HG02884 (cell line): ENCODE measurements around the gene TMTC1.
"Not testable (repeated sequence)": the region's sequence is repeated elsewhere in the genome, so short reads cannot be mapped to it uniquely, and the experiment has no call there.

Source experiments
- ATAC-seq: cut with Tn5 transposase; IDR thresholded peaks from one replicate; pipeline ENCODE4 v1.9.1; 2021; ENCODE audit warnings: mild to moderate bottlenecking, moderate library complexity; ENCODE audit not compliant: unreplicated experiment

Gene TMTC1

DNA sequence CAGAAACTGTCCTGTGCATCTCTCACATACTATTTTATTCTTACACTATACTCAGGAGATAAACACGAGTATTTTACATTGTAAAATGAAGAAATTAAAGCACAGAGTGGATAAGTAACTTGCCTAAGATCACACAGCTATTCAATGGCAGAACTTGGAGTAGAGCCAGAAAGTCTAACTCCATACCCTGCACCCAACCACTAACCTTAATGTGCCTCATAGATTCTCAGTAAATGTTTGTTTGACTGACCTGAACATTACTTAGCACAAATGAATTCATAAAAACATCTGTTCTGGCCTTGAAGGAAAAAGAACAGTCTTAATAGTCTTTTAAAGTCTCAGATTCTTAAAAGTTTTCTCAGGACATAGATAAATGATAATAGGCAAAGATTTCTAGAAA is 202.8 kb downstream of the TMTC1 start:
- no peak for ATAC-seq

DNA sequence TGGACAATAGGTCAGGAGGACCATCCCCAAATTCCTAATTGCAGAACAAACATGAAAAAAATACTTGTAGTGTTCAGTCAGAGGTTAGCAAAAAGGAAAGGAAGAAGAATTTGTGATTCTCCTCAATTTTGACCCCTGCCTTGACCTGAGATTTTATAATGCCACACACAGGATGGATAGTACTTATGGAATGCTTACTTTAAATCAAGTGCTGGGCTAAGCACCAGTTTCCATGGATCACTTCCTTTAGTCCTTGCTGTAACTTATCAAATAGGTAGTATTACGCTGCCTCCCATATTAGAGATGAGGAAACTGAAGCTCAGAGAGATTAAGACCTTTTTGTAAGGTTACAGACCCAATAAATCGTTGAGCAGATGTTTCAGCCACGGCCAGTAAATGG is 205.0 kb downstream of the TMTC1 start:
- ATAC-seq, result no peak

DNA sequence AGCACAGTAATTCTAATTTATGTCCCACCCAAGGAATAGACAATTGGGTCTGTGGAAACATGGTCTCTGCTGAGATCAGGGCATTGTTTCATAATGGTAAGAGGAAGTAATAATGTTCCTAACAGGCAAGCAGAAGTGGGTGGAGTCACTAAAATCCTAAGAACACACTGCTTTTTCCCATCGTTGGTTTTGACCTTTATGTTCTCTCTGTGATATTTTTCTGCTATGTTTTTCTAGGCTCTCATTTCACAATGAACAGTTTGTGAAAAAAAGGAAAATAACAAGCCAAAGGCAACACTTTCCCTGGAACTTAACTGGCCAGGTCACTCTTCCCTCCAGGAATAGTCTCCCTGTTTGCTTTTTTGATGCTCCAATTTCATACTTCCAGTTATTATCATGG is 205.7 kb downstream of the TMTC1 start:
- no peak for ATAC-seq

DNA sequence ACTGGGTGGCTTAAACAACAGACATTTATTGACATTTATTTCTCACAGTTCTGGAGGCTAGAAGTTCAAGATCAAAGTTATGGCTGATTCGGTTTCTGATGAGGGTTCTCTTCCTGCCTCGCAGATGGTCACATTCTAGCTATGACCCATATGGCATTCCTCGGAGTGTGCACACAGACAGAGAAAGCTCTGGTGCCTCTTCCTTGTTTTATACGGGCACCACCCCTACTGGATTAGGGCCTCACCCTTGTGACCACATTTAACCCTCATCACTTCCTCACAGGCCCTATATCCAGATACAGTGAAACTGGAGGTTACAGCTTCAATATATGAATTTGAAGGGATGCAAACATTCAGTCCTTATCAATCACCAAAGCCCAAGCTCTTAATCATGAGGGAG is 209.2 kb downstream of the TMTC1 start:
- ATAC-seq, result no peak

DNA sequence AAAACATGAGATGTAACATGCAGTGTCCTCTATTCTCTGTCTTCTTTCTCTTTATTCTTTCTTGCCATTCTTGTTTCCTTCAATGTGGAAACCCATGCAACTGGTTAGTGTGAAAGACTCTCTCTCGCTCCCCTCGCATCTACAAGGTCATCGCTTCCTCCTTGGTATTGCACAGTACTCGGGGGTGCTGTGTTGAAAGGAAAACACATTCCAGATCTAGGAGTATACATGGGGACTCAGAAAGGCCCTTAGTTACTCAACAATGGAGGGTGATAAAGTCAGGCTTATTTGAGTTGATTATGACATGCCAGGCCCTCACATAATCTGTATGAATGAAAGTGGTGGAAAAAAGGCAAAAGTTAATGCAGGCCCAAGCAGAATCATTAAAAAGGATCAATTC is 210.8 kb downstream of the TMTC1 start:
- no peak for ATAC-seq

DNA sequence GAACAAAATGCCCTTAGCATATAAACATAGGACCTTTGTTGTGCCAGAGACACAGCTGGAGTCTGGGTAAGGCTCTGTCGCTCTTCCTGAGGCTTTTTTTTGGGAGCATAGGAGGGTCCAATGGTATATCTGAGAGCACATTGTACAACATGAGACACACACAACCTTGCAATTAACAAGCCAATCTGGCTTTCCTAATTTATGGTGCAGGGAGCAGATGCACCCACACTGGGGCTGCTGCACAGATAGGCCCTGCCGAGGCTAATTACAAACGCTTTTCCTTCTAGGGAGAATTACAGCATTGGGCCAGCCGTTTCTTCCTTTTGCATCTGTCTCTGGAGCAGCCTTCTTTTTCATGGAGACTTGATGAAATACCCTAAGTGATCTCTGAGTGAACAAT is 211.3 kb downstream of the TMTC1 start:
- ATAC-seq, result no peak

DNA sequence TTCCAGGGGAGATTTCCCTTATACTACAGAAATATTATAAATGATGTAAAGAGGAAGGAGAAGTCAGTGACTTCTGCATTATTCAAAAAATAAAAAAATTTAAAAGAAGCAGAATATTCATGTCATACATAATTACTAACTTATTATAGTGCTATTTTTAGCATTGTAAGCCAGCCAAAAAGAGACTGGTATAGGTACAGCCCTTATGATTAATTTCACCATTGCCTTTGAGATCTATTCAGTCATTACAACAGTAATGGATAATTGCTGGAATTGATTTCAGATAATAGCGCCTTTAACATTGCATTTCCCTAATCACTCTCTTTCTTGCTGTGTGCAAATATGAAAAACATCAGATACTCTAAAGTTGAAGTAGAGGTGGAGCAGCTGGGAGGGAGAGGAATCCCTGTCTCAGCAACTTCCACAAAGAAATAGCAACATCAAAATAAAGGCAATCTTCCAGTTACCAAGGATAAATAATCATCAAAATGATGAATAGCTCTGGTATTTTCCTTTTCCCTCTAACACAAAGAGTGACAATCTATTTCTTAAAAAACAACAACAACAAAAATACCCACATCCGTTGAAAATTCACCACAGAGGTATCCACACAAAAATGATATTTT is 214.5 kb downstream of the TMTC1 start:
- no peak for ATAC-seq

DNA sequence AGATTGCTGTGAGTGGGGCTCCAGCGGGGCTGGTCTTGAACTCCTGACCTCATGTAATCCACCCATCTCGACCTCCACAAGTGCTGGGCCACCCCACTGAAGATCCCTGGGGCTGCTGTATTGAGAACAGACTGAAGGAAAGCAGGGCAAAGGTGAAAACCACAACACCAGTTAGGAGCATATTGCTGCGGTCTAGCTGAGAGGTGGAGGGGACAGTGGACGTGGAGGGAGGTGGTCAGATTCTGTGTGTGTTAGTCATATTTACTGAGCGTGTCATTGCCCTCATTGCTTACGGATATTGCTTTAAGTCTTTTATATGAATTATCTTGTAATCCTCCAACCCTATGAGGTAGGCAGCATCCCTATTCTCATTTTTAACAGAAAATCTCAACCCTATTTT is 217.3 kb downstream of the TMTC1 start:
- no peak for ATAC-seq

DNA sequence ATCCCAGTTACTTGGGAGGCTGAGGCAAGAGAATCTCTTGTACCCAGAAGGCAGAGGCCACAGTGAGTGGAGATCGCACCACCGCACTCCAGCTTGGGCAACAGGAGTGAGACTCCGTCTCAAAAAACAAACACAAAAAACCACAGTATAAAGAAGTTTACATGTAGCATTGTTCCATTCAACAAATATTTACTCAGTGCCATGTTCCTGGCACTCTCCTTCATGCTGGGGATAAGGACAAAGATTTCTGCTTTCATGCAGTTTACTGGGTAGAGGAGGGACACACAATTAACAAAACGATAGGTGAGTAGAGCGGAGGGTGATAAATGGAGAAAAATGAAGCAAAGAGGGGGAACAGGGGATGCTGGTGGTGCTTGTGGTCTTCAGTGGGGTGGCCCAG is 218.0 kb downstream of the TMTC1 start:
- no peak for ATAC-seq

DNA sequence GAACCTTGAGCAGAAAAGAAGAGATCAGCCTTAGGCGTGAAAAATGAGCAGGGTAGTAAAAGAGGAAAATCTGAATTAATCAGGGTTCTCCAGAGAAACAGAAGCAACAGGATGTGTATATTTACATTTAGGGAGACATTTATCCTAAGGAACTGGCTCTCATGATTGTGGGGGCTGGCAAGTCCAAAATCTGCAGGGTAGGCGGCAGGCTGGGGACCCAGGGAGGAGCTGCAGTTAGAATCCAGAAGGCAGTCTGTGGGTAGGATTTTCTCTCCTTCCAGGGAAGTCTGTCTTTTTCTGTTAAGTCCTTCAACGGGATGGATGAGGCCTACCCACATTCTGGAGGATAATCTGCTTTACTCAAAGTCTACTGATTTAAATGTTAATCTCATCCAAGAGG is 218.8 kb downstream of the TMTC1 start:
- ATAC-seq, result no peak

DNA sequence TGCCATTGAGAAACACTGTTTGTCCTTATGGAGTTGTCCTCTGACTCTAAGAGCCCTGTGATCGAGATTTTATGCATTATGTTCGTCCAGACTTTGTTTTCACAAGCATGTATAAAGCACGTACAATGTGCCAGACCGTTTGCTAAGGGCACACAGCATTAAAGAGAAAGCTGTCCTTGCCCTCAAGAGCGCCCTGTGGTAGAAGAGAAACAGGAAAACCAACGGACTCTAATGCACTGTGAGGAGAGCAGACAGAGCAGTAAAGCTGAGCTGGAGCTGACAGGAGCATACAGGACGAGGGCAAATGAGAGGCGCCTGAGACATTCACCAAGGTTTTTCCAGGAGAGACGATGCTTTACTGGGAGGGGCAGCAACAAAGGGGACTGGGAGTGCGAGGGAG is 220.1 kb downstream of the TMTC1 start:
- no peak for ATAC-seq

DNA sequence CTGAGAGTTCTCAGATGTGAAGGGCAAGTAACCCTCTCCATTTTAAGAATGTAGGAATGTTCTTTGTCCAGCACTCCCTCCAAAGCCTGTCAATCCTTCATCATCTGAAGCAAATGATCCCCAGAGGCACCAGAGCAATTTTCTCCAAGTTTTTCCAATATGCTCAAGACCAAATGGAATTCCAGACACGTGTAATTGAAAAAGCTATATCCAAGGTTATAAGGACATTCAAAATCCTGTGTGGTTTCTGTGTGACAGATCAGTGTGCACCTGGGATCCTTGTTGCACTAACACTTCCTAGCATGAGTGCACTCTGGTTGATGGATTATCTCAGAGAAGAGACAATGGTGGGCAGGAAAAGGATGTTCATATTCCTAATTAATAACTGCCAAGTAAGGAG is 220.7 kb downstream of the TMTC1 start:
- no peak for ATAC-seq

DNA sequence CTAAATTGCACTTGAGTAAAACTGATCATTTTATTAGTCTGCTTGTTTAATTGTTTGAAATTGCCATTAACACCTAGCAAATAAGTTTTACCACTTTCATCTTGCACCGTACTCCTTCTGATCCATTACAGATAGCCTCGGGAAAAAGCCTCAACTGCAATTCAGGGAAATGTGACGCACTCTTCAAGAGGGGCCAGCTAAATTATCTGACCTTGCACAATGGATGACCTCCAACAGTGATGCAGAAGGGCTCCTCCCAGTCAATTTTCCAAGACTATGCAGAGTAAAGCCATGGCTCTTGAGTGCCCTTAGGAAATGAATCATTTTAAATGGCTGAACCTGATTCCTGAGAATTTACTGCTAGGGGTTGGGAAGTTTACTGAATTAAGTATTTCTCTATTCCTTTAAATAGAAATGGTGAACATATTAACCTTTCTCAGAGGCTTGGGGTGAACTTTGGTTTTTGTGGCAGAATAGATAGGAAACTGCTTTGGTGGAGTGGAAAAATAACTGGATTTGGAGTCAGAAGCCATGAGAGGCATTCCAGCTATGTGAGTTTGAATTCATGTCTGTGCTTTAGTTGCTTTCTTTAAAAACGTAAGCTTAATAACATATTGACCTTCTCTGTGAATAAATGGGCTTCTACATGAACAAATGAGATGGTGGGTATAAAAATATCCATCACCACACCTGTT is 221.5 kb downstream of the TMTC1 start:
- ATAC-seq, result no peak

DNA sequence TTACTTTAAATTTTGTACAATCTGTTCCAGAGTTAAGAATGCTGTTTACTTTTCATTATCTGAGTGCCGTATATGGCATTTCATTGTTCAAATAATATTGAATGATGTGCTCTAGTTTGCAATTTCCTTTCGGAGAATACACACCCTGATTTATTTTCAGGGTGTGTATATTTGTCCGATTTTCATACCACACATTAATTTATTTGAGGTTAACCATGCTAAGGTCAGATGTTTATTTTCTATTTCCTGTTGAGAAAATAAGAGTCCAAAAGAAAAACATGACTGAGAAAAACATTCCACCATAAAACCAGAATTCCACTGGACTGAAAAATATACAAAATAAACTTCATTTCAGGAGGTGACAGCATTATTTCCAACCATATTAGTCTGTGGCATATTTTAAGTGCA is 222.1 kb downstream of the TMTC1 start:
- no peak for ATAC-seq

DNA sequence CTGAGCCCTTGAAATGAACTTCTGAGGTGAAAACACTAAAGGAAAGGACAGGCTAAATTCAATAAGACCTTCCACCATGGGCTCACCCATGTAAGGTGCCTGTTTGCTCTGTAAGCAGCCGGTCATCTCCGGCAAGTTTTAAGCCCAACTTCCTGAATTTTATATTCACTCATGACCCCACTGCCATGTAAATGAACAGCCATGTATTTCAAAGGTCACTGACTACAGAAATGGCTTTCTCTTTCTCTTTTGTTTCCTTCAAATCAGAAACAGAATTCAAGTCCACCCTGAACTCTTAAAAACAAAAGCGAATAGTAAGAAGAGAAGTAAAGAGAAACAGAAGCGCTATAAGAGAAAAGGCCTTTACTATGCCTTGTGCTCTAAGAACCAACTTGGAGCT is 224.5 kb downstream of the TMTC1 start:
- no peak for ATAC-seq

DNA sequence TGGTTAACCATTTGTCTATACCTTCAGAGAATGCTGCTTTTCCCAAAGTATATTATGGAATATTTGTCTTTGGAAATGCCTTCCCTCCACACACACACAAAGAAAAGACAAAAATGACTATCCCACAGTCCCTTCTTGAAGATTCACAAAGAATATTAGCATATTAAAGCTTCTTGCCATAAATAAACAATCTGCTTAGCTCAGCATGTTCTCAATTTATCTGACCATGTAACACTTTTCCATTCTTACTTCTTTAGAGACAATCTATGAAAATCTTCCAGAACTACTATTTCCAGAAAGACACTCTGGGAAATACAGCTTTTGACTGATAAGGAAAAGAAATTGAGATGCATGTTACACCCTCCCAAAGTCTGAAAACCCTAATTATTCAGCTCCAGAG is 227.4 kb downstream of the TMTC1 start:
- no peak for ATAC-seq

DNA sequence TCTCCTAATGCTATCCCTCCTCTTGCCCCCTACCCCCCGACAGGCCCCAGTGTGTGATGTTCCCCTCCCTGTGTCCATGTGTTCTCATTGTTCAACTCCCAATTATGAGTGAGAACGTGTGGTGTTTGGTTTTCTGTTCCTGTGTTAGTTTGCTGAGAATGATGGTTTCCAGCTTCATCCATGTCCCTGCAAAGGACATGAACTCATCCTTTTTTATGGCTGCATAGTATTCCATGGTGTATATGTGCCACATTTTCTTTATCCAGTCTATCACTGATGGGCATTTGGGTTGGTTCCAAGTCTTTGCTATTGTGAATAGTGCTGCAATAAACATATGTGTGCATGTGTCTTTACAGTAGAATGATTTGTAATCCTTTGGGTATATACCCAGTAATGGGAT is 228.3 kb downstream of the TMTC1 start:
- ATAC-seq, result not testable (repeated sequence)

DNA sequence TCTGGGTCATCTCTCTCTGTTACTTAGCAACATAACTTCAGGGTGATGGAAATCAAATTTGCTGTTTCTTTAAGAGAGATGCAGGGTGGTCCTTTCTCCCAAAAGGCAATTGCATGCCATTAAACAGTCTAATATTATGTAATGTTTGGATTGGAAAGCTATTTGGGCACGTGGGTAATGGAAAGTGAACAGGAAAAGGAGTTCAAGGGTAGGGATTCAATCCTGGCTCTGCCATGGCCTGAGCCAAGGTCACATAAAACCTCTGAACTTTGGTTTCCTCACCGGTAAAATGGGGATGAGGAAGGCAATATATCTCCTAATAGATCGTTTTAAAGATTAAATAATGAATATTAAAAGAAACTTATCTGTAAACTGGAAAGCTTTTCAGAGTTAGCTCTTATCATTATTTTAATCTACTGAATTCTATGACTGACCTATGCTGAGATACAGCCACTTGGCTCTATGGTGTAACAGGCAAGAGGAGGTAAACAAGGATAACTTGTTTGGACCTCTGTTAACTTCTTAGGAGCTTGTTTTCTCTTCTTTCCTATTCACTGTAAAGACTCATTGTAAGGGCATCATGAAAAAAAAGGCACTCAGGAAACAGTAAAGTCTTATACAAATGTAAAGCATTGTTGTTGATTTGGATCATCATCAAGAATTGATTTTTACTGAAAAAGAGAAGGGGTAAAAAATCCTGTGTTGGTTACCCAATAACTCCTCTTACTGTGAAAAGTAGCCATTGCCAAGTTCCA is 230.6 kb downstream of the TMTC1 start:
- ATAC-seq, result no peak

DNA sequence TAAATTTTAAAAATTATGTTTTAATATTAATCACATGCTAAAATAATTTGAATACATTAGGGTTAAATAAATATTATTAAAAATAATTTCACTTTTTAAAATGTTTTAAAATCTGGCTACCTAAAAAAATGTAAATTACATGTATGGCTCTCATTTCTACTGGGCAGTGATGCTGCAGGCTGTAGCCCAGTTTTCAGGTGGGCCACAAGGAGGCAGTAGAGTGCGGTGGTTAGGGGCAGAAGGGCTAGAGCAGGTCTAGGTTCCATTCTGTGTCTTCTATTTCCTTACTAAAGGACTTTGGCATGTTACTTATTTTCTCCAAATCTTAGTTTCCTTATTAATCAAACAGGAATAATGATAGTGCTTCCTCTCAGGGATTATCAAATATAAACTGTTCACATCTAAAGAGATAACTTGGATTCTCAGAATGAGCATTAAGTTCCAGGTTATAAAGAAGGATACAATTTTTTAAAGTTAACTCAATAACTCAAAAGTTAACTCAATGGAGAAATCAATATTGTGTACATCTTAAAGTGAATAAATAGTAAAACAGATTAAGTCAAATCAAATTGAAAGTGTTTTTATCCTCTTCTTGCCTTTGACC is 231.3 kb downstream of the TMTC1 start:
- ATAC-seq, result peak; percentile 97

DNA sequence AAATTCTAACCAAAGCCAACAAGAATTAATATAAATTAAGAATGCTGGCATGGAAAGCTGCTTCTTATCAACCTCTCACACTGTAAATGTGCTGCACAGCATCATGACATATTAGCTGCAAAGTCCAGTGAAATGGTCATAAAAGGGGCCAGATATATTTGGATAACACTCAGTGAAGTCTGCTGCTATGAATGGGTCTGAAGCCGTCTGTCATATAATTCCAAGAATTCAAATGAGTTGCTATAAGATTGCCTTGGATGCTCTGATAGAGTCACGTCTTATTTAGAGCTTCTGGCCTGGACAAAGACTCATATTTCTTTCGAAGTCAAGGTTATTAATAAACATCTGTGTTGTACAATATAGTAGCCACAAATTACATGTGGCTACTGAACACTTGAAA is 231.9 kb downstream of the TMTC1 start:
- no peak for ATAC-seq

DNA sequence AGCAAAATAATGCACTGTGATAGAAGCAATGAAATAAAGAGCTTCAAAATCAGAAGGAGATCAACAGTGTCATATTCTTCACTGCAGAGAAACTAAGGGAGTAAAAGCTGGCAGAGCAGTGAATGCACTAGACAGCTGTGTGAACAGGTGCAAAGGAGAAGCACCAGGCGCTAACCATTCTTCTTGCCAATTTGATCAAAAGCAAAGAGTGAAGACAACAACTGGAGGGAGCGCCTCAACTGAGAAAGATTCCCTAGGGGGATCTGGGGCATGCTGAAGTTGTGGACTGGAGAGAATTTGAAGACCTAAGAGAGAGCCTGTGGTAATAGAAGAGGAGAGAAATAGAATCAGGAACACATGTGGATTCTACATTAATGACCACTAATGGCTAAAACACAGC is 235.9 kb downstream of the TMTC1 start:
- no peak for ATAC-seq

DNA sequence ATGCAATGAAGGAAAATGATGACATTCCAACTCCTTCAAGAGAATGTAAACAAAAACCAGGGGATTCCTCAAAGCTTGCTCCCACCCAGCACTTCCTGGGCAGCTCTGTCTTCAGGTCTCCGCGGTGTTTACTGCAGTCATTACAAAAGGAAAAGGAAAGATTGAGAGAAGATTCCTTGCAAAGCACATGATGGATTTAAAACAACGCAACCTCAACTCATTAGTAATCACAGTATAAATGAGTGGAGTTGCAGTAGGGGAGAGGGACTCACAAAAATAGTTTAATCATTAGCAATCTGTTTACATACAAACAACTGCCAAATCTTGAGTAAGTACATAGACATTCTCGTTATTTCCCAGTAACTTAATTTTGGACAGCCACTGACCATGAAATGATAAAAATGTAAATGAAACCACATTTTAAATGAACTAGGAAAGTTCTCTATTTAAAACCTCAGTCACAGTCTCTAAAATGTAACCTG is 236.6 kb downstream of the TMTC1 start:
- ATAC-seq, result no peak
